Measurements from ENCODE around the gene MXD1.
"Not testable (repeated sequence)": the region's sequence is repeated elsewhere in the genome, so short reads cannot be mapped to it uniquely, and the experiment has no call there.

MXD1 gene

GRCh38 chr2:69933839-69934613 is 19.1 kb downstream of the MXD1 start:
- DNase-seq: no peak

DNA sequence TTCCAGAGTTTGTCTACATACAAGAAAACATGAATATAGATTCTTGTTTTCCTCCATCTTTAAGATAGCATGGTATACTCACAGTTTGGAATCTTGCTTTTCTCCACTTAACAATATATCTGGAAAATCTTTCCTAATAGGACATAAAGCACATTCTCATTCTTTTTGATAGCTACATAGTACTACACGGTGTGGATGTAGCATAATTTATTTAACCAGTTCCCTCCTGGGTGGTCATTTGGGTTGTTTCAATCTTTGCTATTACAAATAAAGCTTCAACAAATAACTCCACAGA is 19.7 kb downstream of the MXD1 start:
- no peak for DNase-seq

DNA sequence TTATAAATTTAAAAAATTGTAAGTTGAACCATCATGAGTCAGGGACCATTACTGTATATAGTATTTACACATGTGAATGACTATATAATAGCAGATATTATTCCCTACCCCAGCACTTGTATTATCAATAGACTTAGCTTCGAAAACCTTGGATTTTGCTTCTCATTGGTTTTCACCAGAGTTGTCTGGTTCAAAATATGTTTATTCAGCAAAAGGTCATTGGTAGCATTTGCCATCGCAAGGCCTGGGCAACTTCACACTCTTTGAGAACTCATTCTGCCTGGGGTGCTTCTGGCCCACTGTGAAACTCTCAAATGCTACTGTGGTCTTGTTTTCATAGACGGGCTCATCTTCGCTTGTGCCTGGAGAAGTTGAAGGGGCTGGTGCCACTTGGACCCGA is 20.1 kb downstream of the MXD1 start:
- no peak for DNase-seq

- DNase-seq: no peak
These were observed 22.0 kb downstream of the MXD1 start for GRCh38 chr2:69936906-69937305.

DNA sequence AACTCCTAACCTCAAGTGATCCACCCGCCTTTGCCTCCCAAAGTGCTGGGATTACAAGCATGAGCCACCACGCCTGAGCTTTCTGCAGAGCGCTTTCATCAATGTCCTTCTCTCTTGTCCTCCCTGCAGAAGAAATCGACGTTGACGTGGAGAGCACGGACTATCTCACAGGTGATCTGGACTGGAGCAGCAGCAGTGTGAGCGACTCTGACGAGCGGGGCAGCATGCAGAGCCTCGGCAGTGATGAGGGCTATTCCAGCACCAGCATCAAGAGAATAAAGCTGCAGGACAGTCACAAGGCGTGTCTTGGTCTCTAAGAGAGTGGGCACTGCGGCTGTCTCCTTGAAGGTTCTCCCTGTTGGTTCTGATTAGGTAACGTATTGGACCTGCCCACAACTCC is 23.1 kb downstream of the MXD1 start:
- no peak for DNase-seq

GRCh38 chr2:69939722-69940121 is 24.8 kb downstream of the MXD1 start:
- no peak for DNase-seq

- DNase-seq: no peak
These were observed 25.8 kb downstream of the MXD1 start for GRCh38 chr2:69940691-69941090.

DNA sequence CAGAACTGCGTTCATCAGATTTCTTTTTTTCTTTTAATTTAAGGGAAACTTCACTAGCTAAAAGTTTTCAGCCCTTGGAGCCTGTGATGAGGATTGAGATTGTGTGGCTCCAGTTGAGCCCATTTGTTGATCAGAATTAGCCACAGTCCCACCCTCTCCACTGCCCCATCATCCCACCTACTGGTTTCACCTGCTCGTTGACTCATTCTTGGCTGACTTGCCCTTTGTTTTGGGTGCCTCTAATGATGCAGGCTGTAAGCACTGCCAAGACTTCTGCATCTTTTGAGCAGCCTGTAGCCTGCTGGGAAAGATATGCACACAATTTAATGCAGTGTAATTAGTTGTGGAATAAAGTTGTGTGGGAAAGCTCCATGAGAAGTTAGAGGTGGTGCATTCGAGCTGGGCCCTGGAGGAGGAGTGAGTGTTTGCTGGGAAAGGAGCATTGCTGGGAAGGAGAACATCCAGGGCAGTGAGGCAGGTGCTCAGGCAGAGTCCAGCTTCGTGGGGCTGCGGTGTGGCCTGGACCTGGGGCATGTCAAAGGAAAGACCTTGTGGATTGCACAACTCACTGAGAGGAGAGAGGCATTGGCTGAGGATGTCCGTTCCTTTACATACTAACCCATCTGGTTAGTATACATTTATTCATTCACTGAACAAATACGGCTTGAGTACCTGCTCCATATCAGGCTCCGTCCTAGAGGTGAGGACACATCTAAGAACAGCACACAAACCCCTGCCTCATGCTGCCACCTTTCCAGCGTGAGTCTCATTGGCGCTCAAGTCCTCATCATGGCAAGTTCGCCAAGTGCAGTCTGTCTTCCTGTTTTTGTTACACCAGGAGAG is 28.3 kb downstream of the MXD1 start:
- DNase-seq: no peak

DNA sequence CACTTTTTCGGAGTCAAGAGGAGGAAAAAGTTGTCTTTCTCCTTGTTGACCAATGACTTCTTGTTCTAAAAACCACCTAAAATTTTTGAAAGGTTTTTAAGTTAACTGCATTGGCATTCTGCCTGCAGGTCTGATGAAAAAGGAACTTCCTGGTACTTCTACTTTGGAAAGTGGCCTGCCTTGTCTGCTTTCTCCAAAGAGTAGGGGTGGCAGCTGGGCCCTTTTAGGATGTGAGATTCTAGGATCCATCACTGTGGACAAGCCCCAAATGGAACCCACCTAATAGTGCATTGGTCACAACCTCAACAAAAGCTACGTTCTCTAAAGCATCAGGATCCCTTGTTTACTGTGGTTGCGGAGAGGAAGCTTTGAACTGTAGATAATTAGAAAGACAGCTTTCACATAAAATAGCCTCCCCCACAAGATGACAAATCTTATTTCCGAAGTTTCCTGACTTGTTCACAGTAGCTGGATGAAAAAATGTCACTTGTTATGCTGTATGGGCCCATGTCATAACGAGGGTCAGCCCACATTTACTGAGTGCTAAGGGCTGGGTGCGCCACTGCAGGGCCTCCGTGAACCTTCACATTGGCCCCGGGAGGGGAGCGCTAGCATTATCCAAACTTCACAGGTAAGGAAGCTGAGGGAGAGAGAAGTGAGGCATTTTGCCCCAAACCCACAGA is 29.1 kb downstream of the MXD1 start:
- no peak for DNase-seq

- no peak for DNase-seq
These were observed 29.8 kb downstream of the MXD1 start for GRCh38 chr2:69944756-69945155.

DNA sequence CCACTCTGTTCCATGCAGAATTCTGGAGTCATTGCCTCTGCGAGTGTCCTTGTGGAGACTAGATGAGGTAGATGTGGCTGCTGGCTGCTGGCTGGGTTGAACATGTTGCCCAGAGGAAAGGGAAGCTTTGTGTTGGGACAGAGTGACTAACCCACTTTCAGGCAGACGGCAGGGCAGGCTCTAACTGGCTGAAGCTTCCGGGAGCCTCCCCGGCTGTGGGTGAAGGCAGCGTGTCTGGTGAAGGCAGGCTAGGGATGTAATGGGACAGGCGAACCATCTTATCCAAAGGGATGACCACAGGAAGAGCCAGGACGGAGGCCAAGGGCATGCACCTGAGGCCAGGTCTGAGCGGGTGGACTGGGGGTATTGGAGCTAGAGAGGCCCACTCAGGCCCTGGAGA is 30.5 kb downstream of the MXD1 start:
- DNase-seq: no peak

DNA sequence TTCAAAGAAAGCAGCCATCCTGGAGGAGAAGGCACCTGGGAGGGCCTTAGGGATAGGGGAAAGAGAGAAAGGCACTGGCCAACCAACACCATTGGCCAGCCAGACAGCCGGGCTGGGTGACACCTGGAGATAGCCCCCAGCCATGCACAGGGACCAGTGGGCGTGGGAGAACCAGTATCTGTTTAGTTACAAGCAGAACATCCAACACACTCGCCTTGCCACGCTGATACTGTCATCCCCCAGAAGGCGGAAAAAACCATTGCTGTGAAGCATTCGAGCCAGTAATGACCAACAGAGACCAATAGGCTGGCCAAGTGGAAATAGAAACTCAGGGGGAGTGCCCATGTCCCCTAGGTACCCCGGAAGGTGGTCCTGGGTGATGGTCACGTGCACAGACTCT is 31.0 kb downstream of the MXD1 start:
- no peak for DNase-seq

GRCh38 chr2:69946351-69947324 is 31.7 kb downstream of the MXD1 start:
- no peak for DNase-seq

DNA sequence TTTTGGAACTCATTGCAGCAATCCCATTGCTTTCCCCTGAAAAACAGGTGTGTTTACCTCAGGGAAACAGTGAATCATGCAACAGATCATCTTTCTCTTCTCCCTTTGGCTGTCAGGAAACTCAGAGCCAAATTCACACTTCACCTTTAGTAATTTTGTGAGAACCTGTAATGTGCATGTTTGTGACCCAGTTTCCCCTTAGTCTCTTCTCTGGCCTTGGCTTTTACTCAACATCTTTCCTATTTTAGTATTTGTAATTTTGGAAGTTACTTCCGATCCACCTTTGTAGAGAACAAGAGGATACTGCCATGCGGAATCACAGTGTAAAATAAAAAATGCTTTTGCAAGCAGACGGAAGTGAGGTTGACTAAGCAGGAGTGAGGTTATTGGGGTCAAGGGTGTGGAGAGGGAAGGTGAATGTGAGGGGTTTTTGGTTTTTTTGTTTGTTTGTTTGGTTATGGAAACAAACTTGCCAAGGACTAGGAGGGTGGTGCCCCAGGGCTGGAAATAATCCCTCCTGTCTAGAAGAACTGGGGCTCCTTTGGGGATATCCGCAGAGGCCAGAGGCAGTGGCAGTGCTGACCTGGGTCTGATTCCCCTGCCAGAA is 32.5 kb downstream of the MXD1 start:
- DNase-seq: no peak

DNA sequence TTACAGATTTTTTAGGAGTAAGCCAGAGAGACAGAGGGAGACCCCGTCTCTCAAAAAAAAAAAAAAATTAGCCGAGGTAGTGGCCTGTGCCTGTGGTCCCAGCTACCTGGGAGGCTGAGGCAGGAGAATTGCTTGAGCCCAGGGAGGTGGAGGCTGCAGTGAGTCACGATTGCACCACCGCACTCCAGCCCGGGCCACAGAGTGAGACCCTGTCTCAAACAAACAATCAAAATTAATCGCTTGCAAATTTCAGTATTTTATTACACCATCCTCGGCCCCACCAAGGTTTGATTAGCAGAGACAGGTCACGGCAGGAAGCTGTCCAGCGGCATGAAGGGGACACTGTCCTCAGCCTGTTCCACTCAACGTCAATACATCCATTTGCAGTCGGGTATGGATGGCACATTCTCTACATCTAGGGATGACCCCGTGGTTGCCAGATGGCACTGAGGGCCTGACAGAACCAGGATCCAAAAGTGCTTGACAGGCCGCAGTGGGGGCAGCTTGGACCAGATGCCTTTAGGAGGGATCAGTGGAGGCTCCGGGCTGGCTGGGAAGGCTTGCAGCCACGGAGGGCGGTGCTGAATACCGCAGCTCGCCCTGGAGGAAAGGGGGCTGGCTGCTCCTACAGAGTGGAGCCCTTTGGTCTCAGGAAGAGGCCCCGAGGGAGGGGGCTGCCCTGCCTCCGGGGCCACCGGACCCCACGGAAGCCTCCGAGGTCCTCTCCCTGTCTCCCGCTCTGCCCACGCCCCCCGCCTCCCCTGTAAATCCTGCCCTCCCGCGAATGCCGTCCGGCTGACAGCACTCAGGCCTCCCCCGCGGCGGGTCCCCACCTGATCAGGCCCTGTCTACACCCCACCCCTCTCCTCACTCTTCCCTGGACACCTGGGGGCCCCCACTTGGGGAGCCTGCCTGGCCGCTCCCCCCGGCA is 33.4 kb downstream of the MXD1 start:
- no peak for DNase-seq

- no peak for DNase-seq
These were observed 34.2 kb downstream of the MXD1 start for GRCh38 chr2:69948963-69949645.

DNA sequence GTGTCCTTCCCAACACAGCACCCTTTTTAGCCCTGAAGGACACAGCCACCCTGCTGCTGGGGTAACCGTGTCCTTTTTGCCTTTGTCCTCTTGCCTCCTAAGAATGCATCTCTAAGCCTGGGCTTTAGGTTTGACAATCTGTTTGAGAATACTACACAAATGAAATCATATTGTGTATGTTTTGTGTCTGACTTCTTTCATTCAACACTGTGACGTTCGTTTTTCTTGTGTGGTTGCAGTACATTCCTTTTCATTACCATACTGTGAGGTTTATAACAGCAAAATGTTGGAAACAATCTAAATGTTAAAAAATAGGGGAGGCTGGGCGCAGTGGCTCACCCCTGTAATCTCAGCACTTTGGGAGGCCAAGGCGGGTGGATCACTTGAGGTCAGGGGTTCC is 35.3 kb downstream of the MXD1 start:
- DNase-seq: no peak

DNA sequence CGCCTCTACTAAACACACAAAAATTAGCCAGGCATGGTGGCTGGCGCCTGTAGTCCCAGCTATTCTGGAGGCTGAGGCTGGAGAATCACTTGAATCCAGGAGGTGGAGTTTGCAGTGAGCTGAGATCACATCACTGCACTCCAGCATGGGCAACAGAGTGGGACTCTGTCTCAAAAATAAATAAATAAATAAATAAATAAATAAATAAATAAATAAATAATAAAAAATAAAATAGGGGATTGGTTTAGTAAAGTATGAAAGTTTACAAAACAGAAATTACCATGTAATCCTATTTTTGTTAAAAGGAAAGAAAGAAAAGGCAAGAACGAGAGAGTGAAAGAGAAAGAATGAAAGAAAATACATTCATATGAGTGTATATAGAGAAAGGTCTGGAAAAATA is 35.8 kb downstream of the MXD1 start:
- not testable (repeated sequence) for DNase-seq

DNA sequence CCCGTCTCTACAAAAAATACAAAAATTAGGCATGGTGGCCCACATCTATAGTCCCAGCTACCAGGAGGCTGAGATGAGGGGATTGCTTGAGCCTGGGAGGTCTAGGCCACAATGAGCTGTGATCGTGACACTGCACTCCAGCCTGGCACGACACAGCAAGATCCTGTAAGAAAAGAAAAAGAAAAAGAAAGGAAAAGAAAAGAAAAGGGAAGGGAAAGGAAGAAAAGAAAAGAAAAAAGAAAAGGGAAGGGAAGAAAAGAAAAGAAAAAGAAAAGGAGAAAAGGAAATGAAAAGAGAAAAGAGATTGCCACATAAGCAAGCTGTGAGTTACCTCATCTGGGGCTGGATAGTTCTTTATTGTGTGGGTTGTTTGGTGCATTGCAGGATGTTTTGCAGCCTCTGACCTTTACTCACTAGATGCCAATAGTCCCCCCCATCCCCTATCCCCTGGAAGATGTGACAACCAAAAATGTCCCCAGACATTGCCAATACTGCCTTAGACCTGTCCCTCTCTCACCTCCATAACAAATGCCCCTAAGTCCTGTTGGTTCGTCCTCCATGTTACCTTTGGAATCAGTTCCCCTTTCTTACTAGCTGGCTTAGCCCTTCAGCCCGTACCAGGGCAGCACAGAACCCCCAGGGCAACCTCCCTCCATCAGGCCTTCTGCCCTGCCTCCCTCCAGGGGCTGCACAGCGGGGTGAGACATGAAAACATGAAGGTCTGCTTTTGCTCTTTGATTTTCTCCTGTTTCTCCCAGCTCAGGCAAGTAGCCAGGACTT is 37.6 kb downstream of the MXD1 start:
- no peak for DNase-seq

DNA sequence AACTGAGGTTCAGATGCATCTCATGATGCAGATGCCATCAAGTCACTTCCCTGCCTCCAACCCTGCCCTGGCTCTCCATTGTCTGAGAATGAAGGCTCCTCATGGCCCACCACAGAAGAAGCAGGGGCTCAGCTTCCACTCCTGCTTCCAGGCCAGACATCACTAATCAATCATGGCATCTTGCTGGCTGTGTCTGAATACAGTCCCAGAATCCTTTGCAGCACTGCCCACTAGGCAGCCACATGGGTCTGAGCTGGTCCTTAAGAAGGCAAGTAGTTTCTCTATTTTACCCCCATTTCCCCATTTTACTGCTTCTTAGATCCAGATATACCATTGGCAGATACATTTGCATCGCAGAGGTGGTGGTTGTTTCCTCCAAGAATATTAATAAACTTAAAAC is 39.2 kb downstream of the MXD1 start:
- DNase-seq: no peak
